GM19043 (cell line): Measurements from ENCODE around the gene RILPL1.
"Not testable (repeated sequence)": the region's sequence is repeated elsewhere in the genome, so short reads cannot be mapped to it uniquely, and the experiment has no call there.

Source experiments
- ATAC-seq: cut with Tn5 transposase; IDR thresholded peaks from one replicate; pipeline ENCODE4 v1.9.1; 2021; ENCODE audit warnings: low read depth; ENCODE audit not compliant: unreplicated experiment

Gene RILPL1

GRCh38 chr12:123472438-123472849 is 61.1 kb downstream of the RILPL1 start:
- ATAC-seq = no peak

- no peak for ATAC-seq
These were observed 62.0 kb downstream of the RILPL1 start for GRCh38 chr12:123471374-123472068.

- no peak for ATAC-seq
These were observed 63.5 kb downstream of the RILPL1 start for GRCh38 chr12:123469978-123470377.

GRCh38 chr12:123468786-123469185 is 64.7 kb downstream of the RILPL1 start:
- ATAC-seq = no peak

DNA sequence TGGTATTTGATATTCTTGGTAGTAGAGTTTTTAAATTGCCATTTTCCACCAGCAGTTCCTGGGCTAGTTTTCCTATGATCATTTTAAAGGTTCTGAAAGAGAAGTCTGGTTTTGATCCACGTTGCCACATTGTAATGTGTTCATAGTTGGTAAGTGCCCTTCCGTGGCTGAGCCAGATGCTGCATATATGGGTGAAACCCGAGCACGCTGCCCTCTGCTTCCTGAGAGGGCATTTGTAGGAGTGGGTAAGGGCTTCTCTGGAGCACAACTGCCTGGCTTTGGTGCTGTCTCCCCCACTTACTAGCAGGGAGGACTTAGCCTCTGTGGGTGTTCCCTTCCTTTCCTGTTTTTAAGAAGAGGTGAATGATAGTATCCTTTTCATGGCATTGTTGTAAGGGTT is 68.4 kb downstream of the RILPL1 start:
- ATAC-seq = no peak

DNA sequence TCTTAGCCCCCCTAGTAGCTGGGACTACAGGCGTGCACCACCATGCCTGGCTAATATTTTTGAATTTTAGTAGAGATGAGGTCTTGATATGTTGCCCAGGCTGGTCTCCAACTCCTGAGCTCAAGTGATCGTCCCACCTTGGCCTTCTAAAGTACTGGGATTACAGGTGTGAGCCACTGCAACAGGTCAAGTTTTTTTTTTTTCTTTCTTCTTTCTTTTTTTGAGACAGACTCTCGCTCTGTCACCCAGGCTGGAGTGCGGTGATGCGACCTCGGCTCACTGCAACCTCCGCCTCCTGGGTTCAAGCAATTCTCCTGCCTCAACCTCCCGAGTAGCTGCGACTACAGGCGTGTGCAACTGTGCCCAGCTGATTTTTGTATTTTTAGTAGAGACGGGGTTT is 70.3 kb downstream of the RILPL1 start:
- ATAC-seq = not testable (repeated sequence)

- no peak for ATAC-seq
These were observed 75.3 kb downstream of the RILPL1 start, which contains the start of gene SNRNP35 for GRCh38 chr12:123457980-123458779. TSS of gene SNRNP35 (plus strand) at chr12:123458139. CDS start at chr12:123465541, 7,402 bp downstream.

DNA sequence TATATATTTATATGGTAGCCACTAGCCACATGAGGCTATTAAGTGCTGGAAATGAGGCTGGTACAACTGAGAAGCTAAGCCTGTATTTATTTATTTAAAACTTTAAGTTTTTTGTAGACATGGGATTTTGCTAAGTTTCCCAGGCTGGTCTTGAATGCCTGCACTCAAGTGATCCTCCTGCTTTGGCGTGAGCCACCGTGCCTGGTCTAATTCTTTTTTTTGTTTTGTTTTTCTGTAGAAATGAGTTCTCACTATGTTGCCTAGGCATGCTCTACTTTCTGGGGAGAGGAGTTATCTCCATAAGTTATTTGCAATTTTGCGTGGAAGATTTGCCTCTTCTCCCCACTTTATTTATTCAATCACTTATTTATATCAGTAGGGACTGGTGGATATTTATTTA is 80.4 kb downstream of the RILPL1 start:
- ATAC-seq = no peak

DNA sequence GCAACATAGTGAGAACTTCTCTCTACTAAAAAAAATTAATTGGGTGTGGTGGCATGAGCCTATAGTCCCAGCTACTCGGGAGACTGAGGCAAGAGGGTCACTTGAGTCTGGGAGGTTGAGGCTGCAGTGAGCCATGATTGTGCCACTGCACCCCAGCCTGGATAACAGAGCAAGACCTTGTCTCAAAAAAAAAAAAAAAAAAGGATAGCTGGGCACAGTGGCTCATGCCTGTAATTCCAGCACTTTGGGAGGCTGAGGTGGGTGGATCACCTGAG is 81.3 kb downstream of the RILPL1 start:
- not testable (repeated sequence) for ATAC-seq

DNA sequence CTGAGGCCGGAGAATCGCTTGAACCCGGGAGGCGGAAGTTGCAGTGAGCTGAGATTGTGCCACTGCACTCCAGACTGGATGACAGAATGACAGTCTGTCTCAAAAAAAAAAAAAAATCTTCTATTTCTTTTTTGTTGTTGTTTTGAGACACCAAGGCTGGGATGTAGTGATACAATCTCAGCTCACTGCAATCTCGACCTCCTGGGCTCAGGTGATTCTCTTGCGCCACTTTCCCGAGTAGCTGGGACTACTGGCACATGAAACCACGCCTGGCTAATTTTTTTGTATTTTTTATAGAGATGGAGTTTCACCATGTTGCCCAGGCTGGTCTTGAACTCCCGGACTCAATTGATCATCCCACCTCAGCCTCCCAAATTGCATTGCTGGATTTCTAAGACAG is 82.9 kb downstream of the RILPL1 start:
- no peak for ATAC-seq

DNA sequence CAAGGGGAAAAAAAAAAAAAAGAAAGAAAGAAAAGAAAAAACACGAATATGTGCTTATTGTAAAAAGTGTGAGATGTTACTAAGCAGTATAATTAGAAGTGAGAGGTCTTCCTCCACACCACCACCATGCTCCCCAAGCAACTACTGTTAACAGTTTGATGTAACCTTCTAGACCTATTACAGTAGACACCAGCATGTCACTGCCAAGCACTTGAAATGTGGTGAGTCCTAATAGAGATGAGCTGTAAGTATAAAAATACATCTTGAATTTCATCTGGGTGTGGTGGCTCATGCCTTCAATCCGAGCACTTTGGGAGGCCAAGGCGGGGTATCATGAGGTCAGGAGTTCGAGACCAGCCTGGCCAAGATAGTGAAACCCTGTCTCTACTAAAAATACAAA is 83.7 kb downstream of the RILPL1 start:
- ATAC-seq = no peak

GRCh38 chr12:123449249-123449733 is 84.2 kb downstream of the RILPL1 start:
- ATAC-seq = no peak

DNA sequence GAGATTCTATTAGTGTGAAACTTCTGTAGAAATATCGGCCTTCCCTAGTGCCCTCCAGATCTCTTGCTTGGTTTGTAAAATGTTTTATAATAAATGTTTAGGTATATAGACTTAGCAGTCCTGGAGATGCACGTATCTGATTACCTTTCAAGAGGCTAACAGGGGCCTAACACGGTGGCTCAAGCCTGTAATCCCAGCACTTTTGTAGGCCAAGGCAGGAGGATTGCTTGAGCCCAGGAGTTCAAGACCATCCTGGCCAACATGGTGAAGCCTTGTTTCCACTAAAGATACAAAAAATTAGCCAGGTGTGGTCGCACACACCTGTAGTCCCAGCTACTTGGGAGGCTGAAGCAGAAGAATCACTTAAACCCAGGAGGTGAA is 87.2 kb downstream of the RILPL1 start:
- ATAC-seq = no peak

- ATAC-seq = no peak
These were observed 87.9 kb downstream of the RILPL1 start for GRCh38 chr12:123445388-123446332.

DNA sequence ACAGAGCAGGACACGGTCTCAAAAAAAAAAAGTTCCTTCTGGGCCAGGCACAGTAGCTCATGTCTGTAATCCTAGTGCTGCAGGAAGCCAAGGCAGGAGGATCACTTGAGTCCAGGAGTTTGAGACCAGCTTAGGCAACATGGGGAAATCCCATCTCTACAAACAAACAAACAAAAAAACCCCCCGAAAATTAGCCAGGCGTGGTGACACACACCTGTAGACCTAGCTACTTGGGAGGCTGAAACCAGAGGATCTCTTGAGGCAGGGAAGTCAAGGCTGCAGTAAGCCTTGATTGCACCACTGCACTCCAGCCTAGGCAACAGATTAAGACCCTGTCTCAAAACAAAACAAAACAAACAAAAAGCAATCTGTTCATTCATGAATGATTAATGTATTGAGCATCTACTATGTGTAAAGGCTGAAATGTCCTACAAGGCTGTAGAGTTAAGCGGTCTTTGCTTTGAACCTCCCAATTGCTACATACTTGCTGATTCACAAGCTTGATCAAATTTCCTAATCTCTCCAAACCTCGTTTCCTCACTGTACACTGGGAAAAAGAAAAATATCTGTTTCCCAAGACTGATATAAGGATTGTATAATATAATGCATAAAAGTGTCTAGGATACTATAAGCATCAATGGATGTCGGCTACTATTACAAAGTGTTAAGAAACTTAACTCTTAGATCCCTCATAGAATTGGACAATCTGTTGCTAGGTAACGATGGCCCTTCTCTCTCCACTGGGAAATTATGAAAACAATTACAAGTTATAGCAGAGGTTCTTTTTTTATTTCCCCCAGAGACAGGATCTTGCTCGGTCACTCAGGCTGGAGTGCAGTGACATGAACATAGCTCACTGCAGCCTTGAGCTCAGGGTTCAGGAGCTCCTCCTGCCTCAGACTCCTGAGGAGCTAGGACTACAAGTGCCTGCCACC is 89.2 kb downstream of the RILPL1 start:
- ATAC-seq = no peak

DNA sequence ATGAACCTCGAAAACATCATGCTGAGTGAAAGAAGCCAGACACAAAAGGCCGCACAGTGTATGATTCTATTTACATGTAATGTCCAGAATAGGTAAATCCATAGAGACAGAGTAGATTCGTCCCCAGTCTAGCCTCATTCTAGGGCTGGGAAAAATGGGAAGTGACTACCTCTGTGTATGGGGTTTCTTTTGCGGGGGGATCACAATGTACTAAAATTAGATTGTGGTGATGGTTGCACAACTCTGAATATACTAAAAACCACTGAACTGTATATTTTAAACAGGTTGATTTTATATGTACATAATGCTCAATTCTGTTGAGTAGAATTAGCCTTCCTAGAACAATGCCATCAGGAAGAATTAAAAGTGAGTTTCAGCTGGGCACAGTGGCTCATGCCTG is 90.7 kb downstream of the RILPL1 start:
- ATAC-seq = no peak

GRCh38 chr12:123441523-123442164 is 91.9 kb downstream of the RILPL1 start:
- ATAC-seq = peak; percentile 72

- ATAC-seq = peak; percentile 55
These were observed 97.2 kb downstream of the RILPL1 start, which contains the start of gene RILPL2 for GRCh38 chr12:123436017-123436964. TSS of gene RILPL2 (minus strand) at chr12:123436684. CDS start at chr12:123436420, 264 bp downstream.
